HepG2 (cell line): ENCODE data around the gene FGF3. TPM values are rescaled to one million over a fixed set of nuclear protein-coding genes. Genes with fewer than 3 reads are reported as not detected.
A peak's percentile ranks its signal among the peaks of the same experiment; 100 is the strongest.

Source experiments
- ARID4A ChIP-seq: sonication (generic); formaldehyde crosslinking; IDR thresholded peaks from 2 replicates; pipeline ENCODE4 v1.5.0; 2020; ENCODE audit warnings: mild to moderate bottlenecking, missing genetic modification reagents, borderline replicate concordance
- CBX5 ChIP-seq: sonication (generic); formaldehyde crosslinking; IDR thresholded peaks from 2 replicates; pipeline ENCODE4 v1.4.0; 2020; ENCODE audit warnings: missing genetic modification reagents, borderline replicate concordance
- DZIP1 ChIP-seq: sonication (generic); formaldehyde crosslinking; IDR thresholded peaks from 2 replicates; pipeline ENCODE4 v1.5.0; 2020; ENCODE audit warnings: mild to moderate bottlenecking, missing genetic modification reagents
- MTA1 ChIP-seq: sonication (generic); formaldehyde crosslinking; IDR thresholded peaks from 2 replicates; pipeline ENCODE4 v1.4.0; 2020; ENCODE audit warnings: missing genetic modification reagents, mild to moderate bottlenecking, borderline replicate concordance
- NFAT5 ChIP-seq: sonication (generic); formaldehyde crosslinking; IDR thresholded peaks from 2 replicates; pipeline ENCODE4 v1.4.0; 2020; ENCODE audit warnings: missing genetic modification reagents
- NR3C1 ChIP-seq: sonication (generic); formaldehyde crosslinking; IDR thresholded peaks from 2 replicates; pipeline ENCODE4 v1.4.0; 2020; ENCODE audit warnings: missing genetic modification reagents
- SMC3 ChIP-seq: IDR thresholded peaks from 2 replicates; pipeline ENCODE4 v1.6.1; 2011; ENCODE audit warnings: low read length, improper control_type of control experiment
- TCF12 ChIP-seq, 2 experiments: fragments of 450-650 bp in 1 of 2; sonication (generic) in 1 of 2; formaldehyde crosslinking in 1 of 2; IDR thresholded peaks; 2 replicates each; pipeline versions ENCODE4 v1.6.1 to v1.8.0; 2017 to 2022; ENCODE audit warnings: antibody characterized with exemption in 1 of 2, mild to moderate bottlenecking in 1 of 2, missing genetic modification reagents in 1 of 2, moderate library complexity in 1 of 2
- ZC3H4 ChIP-seq: sonication (generic); formaldehyde crosslinking; IDR thresholded peaks from 2 replicates; pipeline ENCODE4 v1.4.0; 2020; ENCODE audit warnings: missing genetic modification reagents, borderline replicate concordance
- ZNF784 ChIP-seq: sonication (generic); formaldehyde crosslinking; IDR thresholded peaks from 2 replicates; pipeline ENCODE4 v1.5.1; 2020; ENCODE audit warnings: missing genetic modification reagents, mild to moderate bottlenecking, borderline replicate concordance
- polyA plus RNA-seq, 8 experiments: library from polyadenylated mRNA; depleted of rRNA in 3 of 8; stranded (reverse) in 7 of 8; unstranded in 1 of 8; fragments of >200 nt; fragmentation: Illumina TruSeq in 4 of 8; extraction: Trizol in 4 of 8; gene quantifications; 2 replicates each; pipeline versions ENCODE4 v1.2.1 to v1.2.3, GENCODE V29; 2011 to 2016; ENCODE audit warnings: low read depth in 4 of 8, missing spikeins in 1 of 8, mixed read lengths in 1 of 8; ENCODE audit not compliant: insufficient read depth in 1 of 8
- total RNA-seq, 5 experiments: library from RNA; depleted of rRNA; stranded (reverse); fragments of >200 nt; fragmentation: Illumina TruSeq; extraction: Trizol; gene quantifications; 2 replicates each; pipeline ENCODE4 v1.2.3, GENCODE V29; 2016; ENCODE audit warnings: low read depth in 1 of 5

Gene FGF3
- total and polyA plus RNA-seq, 2 of the 13 experiments (the other 11 are each of a cell fraction or from before 2014, with no cell fraction given) = not detected

GRCh38 chr11:69841859-69842698 is 22.9 kb upstream of the FGF3 start (continued):
- TF ChIP-seq ZNF784 (CRISPR knock-in tag) (no peak), ZC3H4 (no peak), DZIP1 (CRISPR knock-in tag) (no peak), MTA1 (CRISPR knock-in tag) (no peak), TCF12 (IDR thresholded peaks at IDR 0.05) (no peak), TCF12 (CRISPR knock-in tag; IDR thresholded peaks at IDR 0.05) (no peak), ARID4A (CRISPR knock-in tag) (no peak), CBX5 (no peak), SMC3 (peak; percentile 38; the same call in 1 of the 2 replicates), NR3C1 (CRISPR knock-in tag) (no peak), NFAT5 (CRISPR knock-in tag) (no peak)
